ENCODE results near the gene ZNF705A.

- TF ChIP-seq CTCF (IDR thresholded peaks at IDR 0.05; ENCODE audit: insufficient read depth, low read depth, low read length) (no peak), EZH2 (IDR thresholded peaks at IDR 0.05; ENCODE audit: insufficient read depth, low read length) (no peak)
These were observed 36.6 kb upstream of the ZNF705A start for GRCh38 chr12:8120072-8120713.

Measured in astrocyte (in vitro differentiated cells and primary cell).